LHCN-M2 (cell line): ENCODE results near the gene ADM. TPM values are rescaled to one million over a fixed set of nuclear protein-coding genes. Genes with fewer than 3 reads are reported as not detected.

ENCODE experiments used
- DNase-seq: peaks from one replicate; pipeline ENCODE4 v3.0.0-alpha.2; 2012; ENCODE audit warnings: low read depth
- total RNA-seq: library from RNA; depleted of rRNA; stranded (reverse); fragments of >200 nt; gene quantifications from 2 replicates; pipeline ENCODE4 v1.2.3, GENCODE V29; 2014

The ADM gene
- total RNA-seq, 1 experiment from 2014 or later = 160 TPM

DNA sequence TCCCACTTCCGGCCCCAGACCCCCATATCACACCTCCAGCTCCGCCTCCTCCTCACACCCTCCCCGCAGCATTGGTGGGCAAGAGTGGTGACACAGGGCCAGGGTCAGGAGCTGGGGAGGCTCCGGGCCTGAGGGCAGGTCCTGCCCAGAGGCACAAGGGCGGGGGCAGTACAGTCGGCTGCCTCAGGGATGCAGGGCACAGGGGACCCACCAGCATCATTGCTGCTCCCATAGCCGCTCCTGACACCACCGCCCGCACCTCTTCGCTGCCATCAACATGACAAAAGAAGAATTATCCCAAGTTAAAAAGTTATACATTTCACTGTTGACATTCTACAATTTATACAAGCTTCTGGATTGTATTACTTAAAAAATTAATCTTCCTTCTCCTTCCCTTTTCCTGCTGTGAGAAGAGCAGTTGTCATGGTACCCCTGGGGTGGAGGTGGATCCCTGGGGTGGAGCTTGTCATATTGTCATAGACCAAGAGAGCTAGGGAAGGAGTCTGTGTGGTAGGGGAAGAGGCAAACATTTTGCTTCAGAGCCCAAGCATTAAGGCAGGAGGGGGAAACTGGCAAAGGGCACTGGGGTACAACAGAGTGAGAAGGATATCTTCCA is 15.0 kb upstream of the ADM start:
- DNase-seq = no peak

- peak; percentile 15 for DNase-seq
These were observed 12.9 kb upstream of the ADM start for GRCh38 chr11:10291801-10292638.

DNA sequence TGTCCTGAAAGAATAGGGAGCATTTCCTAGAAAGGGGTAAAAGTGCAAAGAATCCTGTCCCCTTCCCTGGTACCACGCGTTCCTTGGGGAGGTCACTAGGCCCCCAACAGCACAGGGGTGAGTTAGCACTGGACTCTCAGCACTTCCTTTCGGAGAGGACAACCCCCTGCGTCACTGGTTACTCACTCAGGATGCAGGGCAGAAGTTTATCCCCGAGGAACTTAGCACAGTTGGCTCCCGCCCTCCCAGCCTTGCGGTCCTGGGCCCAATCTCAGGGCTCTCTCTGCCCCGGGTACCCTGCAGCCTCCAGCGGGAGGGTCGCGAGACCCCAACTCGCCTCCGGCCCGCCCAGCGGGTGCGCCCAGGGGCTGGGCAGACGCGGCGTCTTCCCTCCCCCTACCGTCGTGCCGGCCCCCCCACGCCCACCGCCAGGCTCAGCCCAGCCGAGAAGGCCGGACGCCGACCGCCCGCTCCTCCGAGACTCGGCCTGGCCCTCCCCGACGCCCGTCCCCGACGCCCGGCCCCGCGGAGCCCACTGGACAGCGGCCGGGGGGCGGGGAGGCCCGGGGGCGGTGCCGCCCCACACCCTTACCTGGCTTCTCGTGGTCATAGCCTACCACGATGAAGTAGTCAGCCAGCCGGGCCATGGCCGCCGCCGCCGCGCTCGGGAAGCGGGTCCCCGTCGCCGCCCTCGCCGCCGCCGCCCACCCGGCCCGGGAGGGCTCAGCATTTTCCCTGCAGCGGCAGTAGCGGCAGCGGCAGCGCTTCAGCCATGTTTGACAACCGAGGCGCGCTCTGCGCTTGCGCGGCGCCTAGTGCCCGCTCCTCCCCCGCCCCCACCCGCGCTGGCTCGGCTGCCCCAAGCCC is 11.2 kb upstream of the ADM start, which contains the start of gene SBF2:
Gene SBF2 (minus strand): TSS at position 797 of the 867 bp plus-strand sequence. CDS start 150 bp downstream, at position 647.
- DNase-seq = peak; percentile 92

GRCh38 chr11:10294290-10294953 is 10.5 kb upstream of the ADM start:
- peak; percentile 58 for DNase-seq

DNA sequence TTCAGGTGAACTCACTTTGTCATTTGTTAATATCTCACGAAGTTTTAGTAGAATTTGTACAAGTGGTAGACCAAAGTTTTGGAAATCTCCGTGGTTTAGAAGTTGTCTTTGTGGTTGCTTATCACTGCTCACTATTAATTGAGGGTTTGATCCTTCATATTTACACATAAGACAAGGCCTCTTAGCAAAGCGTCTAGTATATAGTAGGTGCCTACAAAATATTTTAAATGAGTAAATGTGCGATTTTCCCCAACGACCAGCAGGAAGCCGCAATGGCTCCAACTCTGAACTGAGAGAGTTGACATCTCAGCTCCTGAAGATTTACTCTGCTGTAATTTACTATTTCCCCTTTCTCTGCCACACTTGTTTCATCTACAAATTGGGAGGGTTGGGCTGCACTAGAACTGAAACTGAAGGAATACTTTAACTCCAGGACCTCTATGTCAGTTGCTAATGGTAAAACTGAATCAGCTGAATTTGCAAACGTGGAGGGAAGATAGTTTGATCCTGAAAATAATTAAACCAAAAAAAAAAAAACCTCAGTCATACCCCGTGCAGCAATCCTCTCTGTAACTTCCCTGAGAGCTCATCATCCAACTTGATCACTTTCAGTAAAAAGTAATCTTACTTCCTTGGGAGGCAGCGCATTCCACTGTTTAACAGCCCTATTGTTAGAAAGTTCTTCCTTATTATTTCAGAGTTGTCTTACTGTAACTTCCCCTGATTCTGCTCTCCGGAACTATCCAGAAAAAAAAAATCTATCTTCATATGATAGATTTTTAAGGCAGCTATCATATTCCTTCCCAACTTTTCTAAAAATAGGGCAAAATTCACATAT is 9.6 kb upstream of the ADM start:
- DNase-seq = no peak

DNA sequence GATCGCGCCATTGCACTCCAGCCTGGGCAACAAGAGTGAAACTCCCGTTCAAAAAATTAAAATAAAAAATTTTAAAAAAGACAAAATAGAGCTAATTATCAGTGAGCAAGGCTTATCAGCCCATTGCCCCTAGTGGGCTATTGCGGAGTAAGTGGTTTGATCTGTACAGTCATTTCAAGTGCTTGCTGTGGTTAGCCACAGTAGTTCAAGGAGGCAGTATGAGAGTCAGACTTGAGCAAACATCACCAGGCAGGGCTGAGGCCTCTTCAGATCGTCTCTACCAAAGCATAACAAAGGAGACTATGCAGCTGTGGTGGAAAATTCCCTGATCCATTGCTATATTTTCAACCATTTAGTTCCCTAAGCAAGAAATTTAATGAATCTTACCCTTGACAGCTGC is 6.5 kb upstream of the ADM start:
- peak; percentile 94 for DNase-seq

GRCh38 chr11:10301656-10302358 is 3.1 kb upstream of the ADM start:
- peak; percentile 61 for DNase-seq

DNA sequence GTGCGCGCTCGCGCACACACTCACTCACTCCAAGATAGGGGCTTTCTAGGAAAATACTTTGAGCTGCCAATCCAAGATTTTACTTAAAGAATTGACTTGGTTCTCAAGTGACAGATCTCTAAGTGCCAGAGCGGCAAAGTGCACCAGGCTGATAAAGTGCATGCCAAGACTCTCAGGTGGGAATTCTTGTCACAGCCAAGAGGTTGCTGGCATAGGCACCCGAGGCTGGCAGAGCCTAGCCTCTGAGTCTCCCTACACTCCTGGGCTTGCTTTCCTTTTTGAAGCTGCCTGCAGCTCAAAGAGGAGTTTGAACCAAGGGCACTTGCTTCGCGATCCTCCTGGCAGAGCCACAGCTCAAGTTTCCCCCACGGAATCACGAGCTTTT is 2.5 kb upstream of the ADM start:
- DNase-seq = no peak

DNA sequence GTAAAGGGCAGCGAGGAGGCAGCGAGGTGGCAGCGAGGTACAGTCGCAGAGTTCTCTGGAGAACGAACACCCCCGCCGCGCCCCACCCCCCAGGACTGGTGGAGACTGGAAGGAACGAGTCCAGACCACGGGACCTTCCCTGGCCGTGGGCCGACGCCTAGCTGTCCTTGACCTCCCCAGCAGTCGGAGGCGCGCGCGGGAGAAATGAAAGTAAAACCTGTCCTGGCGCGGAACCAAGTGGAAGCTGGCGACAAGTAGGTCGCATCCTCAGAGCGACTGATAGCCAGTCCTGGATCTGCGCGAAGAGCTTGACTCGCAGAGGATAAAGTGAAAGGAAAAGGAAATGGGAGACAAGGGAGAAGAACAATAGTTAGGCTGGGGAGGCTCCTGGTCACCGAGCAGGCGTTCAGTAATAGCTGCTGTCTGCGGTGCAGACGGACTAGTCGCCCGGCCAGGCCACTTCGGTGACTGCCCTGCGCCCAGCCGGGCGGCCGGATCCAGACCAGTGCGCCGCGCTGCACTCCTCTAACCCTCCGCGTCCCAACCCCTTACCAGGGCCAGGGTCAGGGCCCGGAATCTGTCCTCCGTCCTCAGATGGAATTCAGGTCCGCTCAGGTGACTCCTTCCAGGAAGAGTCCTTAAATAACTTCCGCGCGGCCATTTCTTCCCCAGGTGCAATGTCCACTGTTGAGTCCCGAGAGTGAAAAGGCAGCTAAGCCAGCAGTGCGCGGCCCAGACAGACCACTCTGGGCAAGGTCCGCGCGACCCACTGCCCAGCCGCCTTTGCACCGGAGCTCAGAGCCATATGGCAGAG is 1.9 kb upstream of the ADM start:
- peak; percentile 80 for DNase-seq

DNA sequence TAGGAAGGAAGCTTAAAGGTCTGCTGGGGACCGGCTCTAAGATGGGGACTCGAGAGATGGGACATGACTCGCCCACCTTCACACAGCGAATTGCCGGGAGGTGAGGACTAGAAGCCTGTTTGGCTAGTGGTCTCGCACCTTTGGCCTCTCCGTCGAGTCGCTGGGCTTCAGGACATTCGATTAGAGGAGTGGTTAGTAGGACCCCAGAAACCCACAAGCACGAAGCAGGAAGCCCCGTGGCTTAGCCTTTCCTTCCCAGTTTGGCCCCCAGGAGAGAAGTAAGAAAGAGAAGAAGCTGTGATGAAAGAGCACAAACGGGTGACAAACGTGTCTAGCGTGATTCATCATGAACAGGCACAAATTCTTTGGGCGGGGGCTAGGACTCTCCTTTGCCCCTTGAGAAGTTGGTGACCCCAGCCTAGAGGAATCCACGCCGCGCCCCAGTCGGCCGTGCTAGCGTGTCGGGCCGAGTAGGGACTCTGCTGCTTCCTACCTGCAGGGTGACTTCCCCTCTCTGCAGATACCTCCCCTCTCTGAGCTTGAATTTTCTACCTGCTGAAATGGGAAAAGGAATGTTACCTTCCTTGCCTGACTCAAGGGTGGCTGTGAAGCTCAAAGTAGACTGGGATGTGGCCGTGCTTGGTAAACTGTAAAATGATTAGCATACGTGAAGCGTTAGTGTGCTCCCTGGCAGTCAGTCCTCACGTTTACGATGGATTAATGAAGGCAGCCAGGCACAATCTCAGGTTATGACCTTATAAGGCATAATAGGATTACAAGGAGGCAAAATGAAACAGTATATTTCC is 1.1 kb upstream of the ADM start:
- DNase-seq = peak; percentile 74

DNA sequence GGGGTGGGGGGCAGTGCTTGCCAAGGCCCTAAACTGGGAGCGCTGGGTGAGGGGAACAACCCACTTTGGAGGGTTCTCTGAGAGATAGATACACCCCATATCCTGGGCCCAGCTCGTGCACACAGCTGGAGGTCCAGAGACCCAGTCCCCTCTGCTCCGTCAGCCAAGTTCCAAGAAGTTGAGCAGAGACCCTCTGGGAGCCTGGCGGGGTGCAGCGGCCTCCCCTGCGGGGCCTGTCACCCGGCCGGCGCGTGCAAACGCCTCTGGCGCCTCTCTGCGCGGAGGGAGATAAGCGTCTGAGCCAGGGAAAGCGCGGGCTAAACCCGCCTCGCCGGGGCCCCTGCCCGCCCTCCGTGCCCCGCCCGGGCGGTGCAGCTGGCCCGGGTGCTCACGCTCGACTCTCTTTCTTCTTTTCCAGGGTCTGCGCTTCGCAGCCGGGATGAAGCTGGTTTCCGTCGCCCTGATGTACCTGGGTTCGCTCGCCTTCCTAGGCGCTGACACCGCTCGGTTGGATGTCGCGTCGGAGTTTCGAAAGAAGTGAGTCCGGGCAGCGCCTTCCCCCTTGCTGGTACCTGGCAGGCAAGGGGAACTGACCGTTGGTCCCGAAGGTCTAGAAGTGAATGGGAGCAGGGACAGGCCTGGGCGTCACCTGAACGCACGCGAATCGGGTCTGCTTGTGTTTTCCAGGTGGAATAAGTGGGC is 540 bp downstream of the ADM start:
- DNase-seq = peak; percentile 31

GRCh38 chr11:10305964-10306918 is 1.4 kb downstream of the ADM start:
- DNase-seq = peak; percentile 32

GRCh38 chr11:10307022-10307399 is 2.1 kb downstream of the ADM start:
- DNase-seq = no peak

DNA sequence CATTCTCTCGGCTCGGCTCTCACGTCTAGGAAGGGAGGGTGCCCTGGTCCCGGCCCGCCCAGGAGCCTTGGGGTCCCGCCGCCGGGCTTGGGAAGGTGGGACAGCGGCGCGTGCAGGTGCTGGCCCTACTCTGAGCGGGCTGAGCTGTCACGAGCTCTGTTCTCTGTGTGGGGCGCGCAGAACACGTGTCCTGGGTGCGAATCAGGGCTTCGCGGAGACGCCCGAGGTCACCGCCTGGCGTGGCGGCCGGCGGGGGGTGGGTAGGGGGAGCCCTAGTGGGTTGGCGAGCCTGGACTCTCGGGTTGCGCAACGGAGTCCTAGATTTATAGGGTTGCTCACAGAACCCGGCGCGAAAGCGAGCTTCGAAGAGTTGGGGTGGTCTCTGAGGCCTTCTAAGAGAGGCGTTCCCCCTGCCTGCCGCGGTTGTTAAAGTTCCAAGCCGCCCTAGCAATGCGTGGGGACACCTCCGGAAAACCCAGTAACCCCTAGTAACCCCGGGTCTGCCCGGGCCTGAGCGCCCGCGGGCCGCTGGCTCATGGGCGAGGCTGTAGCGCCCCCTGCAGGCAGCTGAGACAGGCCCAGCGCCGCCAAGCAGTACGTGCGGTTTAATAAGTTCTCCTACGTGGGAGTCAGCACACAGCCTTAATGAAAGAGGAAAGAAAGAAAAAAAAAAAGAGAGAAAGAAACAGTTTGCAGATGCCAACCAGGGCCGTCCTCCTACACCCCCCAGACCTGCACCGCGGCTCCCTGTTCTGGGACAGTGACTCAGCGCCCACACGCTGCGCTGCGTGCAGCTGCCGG is 2.7 kb downstream of the ADM start:
- DNase-seq = peak; percentile 93

DNA sequence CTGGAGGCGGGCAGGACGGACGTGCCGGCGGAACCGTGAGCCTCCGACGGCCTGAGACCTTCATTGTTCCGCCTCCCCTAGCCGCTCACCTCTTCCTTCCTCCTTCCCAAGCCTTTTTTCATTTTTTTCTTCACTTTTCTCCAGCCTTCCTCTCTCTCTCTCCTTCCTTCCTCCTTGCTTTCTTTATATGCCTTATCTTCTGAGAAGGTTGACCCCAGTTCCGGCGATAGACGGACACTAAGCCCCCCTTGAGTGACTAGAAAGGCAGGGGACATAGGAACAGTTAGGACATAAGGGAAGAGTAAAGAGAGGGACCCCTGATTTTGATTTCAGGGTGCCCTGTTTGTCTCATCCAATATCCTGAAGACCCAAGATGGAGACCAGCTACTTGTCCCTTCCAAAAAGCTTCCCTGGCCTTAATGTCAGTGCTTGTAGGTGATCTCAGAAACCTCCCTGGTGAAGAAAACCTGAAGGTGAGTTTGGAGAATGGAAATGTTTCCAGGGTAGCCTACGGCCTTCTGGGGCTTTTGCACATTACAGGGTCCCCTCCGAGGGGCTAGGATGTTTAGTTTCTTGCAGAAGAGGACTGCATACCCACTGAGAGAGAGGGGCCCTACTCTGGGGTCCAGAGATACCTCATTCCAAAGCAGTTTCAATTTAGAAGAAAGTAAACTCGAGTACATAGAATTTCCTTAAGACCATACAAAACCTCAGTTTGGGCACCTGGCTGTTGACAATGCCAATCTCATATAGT is 3.5 kb downstream of the ADM start:
- DNase-seq = peak; percentile 22
